PFSK-1 (cell line): Measurements from ENCODE around the gene RASGRF1.

Experiments used
- FOXP2 ChIP-seq: optimal IDR thresholded peaks from 2 replicates; pipeline ENCODE3; 2011; ENCODE audit warnings: borderline replicate concordance, control low read depth, inconsistent platforms; ENCODE audit not compliant: insufficient read depth; ENCODE audit errors: extremely low read length, extremely low read depth
- POLR2AphosphoS5 ChIP-seq: IDR thresholded peaks from 2 replicates; pipeline ENCODE4 v1.6.1; 2012; ENCODE audit warnings: low read depth, mild to moderate bottlenecking, control low read depth, low read length, moderate library complexity
- REST ChIP-seq, 2 experiments: IDR thresholded peaks; 2 replicates each; pipeline versions ENCODE4 v1.6.1 to v1.8.0; 2011 to 2012; ENCODE audit warnings: low read depth in 2 of 2, low read length in 2 of 2, control low read depth in 1 of 2, inconsistent platforms in 1 of 2, mild to moderate bottlenecking in 1 of 2, moderate library complexity in 1 of 2; ENCODE audit not compliant: insufficient read depth in 1 of 2
- SIN3A ChIP-seq: IDR thresholded peaks from 2 replicates; pipeline ENCODE4 v1.6.1; 2012; ENCODE audit warnings: mild to moderate bottlenecking, low read length, moderate library complexity, borderline replicate concordance; ENCODE audit not compliant: insufficient read depth
- TAF1 ChIP-seq: IDR thresholded peaks from 2 replicates; pipeline ENCODE4 v1.6.1; 2012; ENCODE audit warnings: low read length, control low read depth, borderline replicate concordance; ENCODE audit not compliant: insufficient read depth

GRCh38 chr15:78944669-78945407, 145.7 kb downstream of the RASGRF1 start, which contains the start of gene CTSH:
- no peak for TF ChIP-seq POLR2AphosphoS5
- no peak for TF ChIP-seq SIN3A
- no peak for TF ChIP-seq TAF1
- TF ChIP-seq REST (IDR thresholded peaks at IDR 0.05; ENCODE audit: insufficient read depth in 1 of 2, low read depth in 2 of 2, low read length in 2 of 2) = no peak
- no peak for TF ChIP-seq FOXP2
